HCT116 (cell line): ENCODE measurements around the gene SLC25A39.
"Not testable (repeated sequence)": the region's sequence is repeated elsewhere in the genome, so short reads cannot be mapped to it uniquely, and the experiment has no call there.

Experiments
- EZH2 ChIP-seq: fragments of 200-600 bp; sonication (generic); IDR thresholded peaks from 2 replicates; pipeline ENCODE4 v1.6.1; 2017; ENCODE audit warnings: antibody characterized with exemption, mixed run types
- POLR2A ChIP-seq: IDR thresholded peaks from 2 replicates; pipeline ENCODE4 v1.7.0; 2011; ENCODE audit warnings: borderline replicate concordance; ENCODE audit not compliant: insufficient read depth, insufficient read length; ENCODE audit errors: extremely low read depth
- REST ChIP-seq: IDR thresholded peaks from 2 replicates; pipeline ENCODE4 v1.6.1; 2012; ENCODE audit warnings: low read depth
- ZBTB33 ChIP-seq: IDR thresholded peaks from 2 replicates; pipeline ENCODE4 v1.6.1; 2011; ENCODE audit warnings: mild to moderate bottlenecking, low read length, moderate library complexity; ENCODE audit not compliant: insufficient replicate concordance; ENCODE audit errors: extremely low read depth
- ZFX ChIP-seq: fragments of 450-650 bp; IDR thresholded peaks from 2 replicates; pipeline ENCODE4 v1.6.1; 2017
- TF ChIP-seq, protein P1 (sequence below), 3 experiments: fragments of 200-600 bp in 1 of 3; sonication (generic) in 1 of 3; IDR thresholded peaks in 2 of 3; conservative IDR thresholded peaks in 1 of 3; 2 replicates each; pipeline ENCODE4 v1.5.1; 2012 to 2017; ENCODE audit warnings: low read depth in 2 of 3, low read length in 2 of 3, antibody characterized with exemption in 1 of 3, borderline replicate concordance in 1 of 3, control low read depth in 1 of 3, mild to moderate bottlenecking in 1 of 3, mixed read lengths in 1 of 3, mixed run types in 1 of 3, moderate library complexity in 1 of 3; ENCODE audit not compliant: insufficient read depth in 1 of 3
- TF ChIP-seq, protein P2 (sequence below): IDR thresholded peaks from 2 replicates; pipeline ENCODE4 v1.6.1; 2012

GRCh38 chr17:44340553-44340952 lies 15.9 kb upstream of the SLC25A39 start:
- TF ChIP-seq, protein P1, sequence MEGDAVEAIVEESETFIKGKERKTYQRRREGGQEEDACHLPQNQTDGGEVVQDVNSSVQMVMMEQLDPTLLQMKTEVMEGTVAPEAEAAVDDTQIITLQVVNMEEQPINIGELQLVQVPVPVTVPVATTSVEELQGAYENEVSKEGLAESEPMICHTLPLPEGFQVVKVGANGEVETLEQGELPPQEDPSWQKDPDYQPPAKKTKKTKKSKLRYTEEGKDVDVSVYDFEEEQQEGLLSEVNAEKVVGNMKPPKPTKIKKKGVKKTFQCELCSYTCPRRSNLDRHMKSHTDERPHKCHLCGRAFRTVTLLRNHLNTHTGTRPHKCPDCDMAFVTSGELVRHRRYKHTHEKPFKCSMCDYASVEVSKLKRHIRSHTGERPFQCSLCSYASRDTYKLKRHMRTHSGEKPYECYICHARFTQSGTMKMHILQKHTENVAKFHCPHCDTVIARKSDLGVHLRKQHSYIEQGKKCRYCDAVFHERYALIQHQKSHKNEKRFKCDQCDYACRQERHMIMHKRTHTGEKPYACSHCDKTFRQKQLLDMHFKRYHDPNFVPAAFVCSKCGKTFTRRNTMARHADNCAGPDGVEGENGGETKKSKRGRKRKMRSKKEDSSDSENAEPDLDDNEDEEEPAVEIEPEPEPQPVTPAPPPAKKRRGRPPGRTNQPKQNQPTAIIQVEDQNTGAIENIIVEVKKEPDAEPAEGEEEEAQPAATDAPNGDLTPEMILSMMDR (IDR thresholded peaks at IDR 0.05 in 2 of 3, conservative IDR thresholded peaks at IDR 0.05 in 1 of 3; ENCODE audit: borderline replicate concordance in 1 of 3, insufficient read depth in 1 of 3, low read depth in 2 of 3, low read length in 2 of 3): not testable (repeated sequence)
- TF ChIP-seq EZH2, REST, ZFX, ZBTB33, POLR2A: not testable (repeated sequence)
- TF ChIP-seq, protein P2, sequence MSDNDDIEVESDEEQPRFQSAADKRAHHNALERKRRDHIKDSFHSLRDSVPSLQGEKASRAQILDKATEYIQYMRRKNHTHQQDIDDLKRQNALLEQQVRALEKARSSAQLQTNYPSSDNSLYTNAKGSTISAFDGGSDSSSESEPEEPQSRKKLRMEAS: not testable (repeated sequence)
